ENCODE data around the gene PLEKHA7.
"Not testable (repeated sequence)": the region's sequence is repeated elsewhere in the genome, so short reads cannot be mapped to it uniquely, and the experiment has no call there.

PLEKHA7 gene

GRCh38 chr11:16891165-16891564 lies 123.0 kb downstream of the PLEKHA7 start:
- Histone ChIP-seq H3K36me3 (no peaks in the 10 kb centered on the region), H3K4me3 (ENCODE audit: low read depth, low read length) (no peak overlapping the region), H3K9me3 (ENCODE audit: severe bottlenecking) (no peaks in the 10 kb centered on the region), H3K27me3 (ENCODE audit: insufficient read depth, low read depth, severe bottlenecking) (no peaks in the 10 kb centered on the region), H3K27ac (no peak overlapping the region)
- no peak for DNase-seq
- TF ChIP-seq CTCF (IDR thresholded peaks at IDR 0.05; ENCODE audit: low read depth, low read length): no peak

- H3K9me3 ChIP-seq (ENCODE audit: severe bottlenecking): no peaks in the 10 kb centered on the region
- TF ChIP-seq CTCF (IDR thresholded peaks at IDR 0.05; ENCODE audit: low read depth, low read length): no peak
- no peaks in the 10 kb centered on the region for H3K27me3 ChIP-seq (ENCODE audit: insufficient read depth, low read depth, severe bottlenecking)
- H3K4me3 ChIP-seq (ENCODE audit: low read depth, low read length): no peak overlapping the region
- no peak overlapping the region for H3K27ac ChIP-seq
- H3K36me3 ChIP-seq: no peaks in the 10 kb centered on the region
- no peak for DNase-seq
Observed at GRCh38 chr11:16890442-16890841, 123.8 kb downstream of the PLEKHA7 start.

- no peak for TF ChIP-seq CTCF (IDR thresholded peaks at IDR 0.05; ENCODE audit: low read depth, low read length)
- Histone ChIP-seq H3K27me3 (ENCODE audit: insufficient read depth, low read depth, severe bottlenecking) (no peaks in the 10 kb centered on the region), H3K27ac (no peak overlapping the region), H3K36me3 (no peaks in the 10 kb centered on the region), H3K9me3 (ENCODE audit: severe bottlenecking) (no peaks in the 10 kb centered on the region), H3K4me3 (ENCODE audit: low read depth, low read length) (no peak overlapping the region)
- DNase-seq: no peak
Observed at GRCh38 chr11:16889905-16890304, 124.3 kb downstream of the PLEKHA7 start.

- H3K27ac ChIP-seq; H3K27me3 ChIP-seq (ENCODE audit: insufficient read depth, low read depth, severe bottlenecking); DNase-seq; H3K36me3 ChIP-seq; H3K9me3 ChIP-seq (ENCODE audit: severe bottlenecking); H3K4me3 ChIP-seq (ENCODE audit: low read depth, low read length): not testable (repeated sequence)
Observed at GRCh38 chr11:16889010-16889409, 125.2 kb downstream of the PLEKHA7 start.

- DNase-seq; H3K27ac ChIP-seq; H3K27me3 ChIP-seq (ENCODE audit: insufficient read depth, low read depth, severe bottlenecking); H3K36me3 ChIP-seq; H3K9me3 ChIP-seq (ENCODE audit: severe bottlenecking); H3K4me3 ChIP-seq (ENCODE audit: low read depth, low read length): not testable (repeated sequence)
Observed at GRCh38 chr11:16887887-16888286, 126.3 kb downstream of the PLEKHA7 start.

GRCh38 chr11:16883174-16883573 lies 131.0 kb downstream of the PLEKHA7 start:
- Histone ChIP-seq H3K27ac (no peak overlapping the region), H3K36me3 (no peaks in the 10 kb centered on the region)
- no peak for DNase-seq

More at GRCh38 chr11:16883174-16883573, 131.0 kb downstream of the PLEKHA7 start:
- Histone ChIP-seq H3K9me3 (ENCODE audit: severe bottlenecking) (no peaks in the 10 kb centered on the region), H3K4me3 (ENCODE audit: low read depth, low read length) (no peak overlapping the region), H3K27me3 (ENCODE audit: insufficient read depth, low read depth, severe bottlenecking) (no peaks in the 10 kb centered on the region)
- peak; percentile 7; the same call in 1 of the 2 replicates for TF ChIP-seq CTCF (IDR thresholded peaks at IDR 0.05; ENCODE audit: low read depth, low read length)

All from WERI-Rb-1 (cell line).